ENCODE measurements around the gene GSTM4. TPM values are rescaled to one million over a fixed set of nuclear protein-coding genes. Genes with fewer than 3 reads are reported as not detected.

Gene GSTM4
- polyA plus RNA-seq (2013, experiment 1 of 2) = 9.2 TPM
- 9.5 TPM for polyA plus RNA-seq (2013, experiment 2 of 2)

DNA sequence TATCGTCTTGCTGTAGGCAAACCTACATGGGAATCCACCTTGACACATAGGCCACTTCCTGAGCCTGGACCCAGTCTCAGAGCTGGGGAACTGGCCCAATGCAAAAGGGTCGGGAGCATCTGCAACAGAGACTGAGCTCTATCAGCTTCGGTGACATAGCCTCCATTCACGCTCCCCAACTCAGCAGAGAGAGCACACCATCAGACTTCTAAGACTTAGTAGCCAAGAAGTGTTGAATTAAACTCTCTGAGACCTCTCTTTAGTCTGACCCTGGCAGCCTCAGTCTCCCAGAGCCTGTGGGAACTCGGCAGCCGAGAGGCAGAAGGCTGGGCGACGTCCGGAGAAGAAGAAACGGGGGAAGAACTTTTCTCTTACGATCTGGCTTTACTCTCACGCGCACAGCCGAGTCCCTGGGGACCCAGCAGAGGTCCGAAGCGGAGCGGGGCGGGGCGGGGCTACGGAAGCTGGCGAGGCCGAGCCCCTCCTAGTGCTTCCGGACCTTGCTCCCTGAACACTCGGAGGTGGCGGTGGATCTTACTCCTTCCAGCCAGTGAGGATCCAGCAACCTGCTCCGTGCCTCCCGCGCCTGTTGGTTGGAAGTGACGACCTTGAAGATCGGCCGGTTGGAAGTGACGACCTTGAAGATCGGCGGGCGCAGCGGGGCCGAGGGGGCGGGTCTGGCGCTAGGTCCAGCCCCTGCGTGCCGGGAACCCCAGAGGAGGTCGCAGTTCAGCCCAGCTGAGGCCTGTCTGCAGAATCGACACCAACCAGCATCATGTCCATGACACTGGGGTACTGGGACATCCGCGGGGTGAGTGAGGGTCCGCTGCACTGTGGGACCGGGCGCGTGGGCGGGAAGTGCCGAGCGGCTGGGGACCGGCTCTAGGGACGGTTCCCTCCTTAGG is at the start of gene GSTM4:
Gene GSTM4 (plus strand): TSS at position 485 of the 905 bp plus-strand sequence. CDS start 291 bp downstream, at position 776.
- no peaks in the 10 kb centered on the region for H3K36me3 ChIP-seq (ENCODE audit: control insufficient read depth, insufficient read depth, low read length)
- peaks cover 2% of the 10 kb centered on the region for H3K4me1 ChIP-seq (ENCODE audit: control insufficient read depth, low read depth, low read length)
- peak within 1 kb of the TSS; percentile 70 for H3K4me3 ChIP-seq (ENCODE audit: low read length)
- no peak within 1 kb of the TSS for H2BK5ac ChIP-seq (ENCODE audit: low read length)
- H3K4me2 ChIP-seq (ENCODE audit: low read length) = peak within 1 kb of the TSS; percentile 90
- no peak within 1 kb of the TSS for H4K8ac ChIP-seq (ENCODE audit: low read depth, low read length)
- no peak within 1 kb of the TSS for H3K27ac ChIP-seq (ENCODE audit: low read depth, low read length)
- peak within 1 kb of the TSS; percentile 91 for H3K56ac ChIP-seq (ENCODE audit: low read length)
- no peak within 1 kb of the TSS for H2AK5ac ChIP-seq (ENCODE audit: low read length)
- no peak within 1 kb of the TSS for H3K4ac ChIP-seq (ENCODE audit: low read depth, low read length)
- DNase-seq = peak; percentile 85
- peaks cover 3% of the 10 kb centered on the region for H3K27me3 ChIP-seq (ENCODE audit: insufficient read depth, low read length, poor library complexity)
- no peak within 1 kb of the TSS for H2BK15ac ChIP-seq (replicated peaks; ENCODE audit: low read depth)
- H2BK120ac ChIP-seq (ENCODE audit: low read depth, low read length) = no peak within 1 kb of the TSS
- H3K18ac ChIP-seq (ENCODE audit: low read length) = no peak within 1 kb of the TSS
- no peaks in the 10 kb centered on the region for H3K79me2 ChIP-seq (ENCODE audit: control insufficient read depth, insufficient read depth, low read length)
- WGBS (ENCODE audit: extremely low coverage, insufficient coverage, low lambda C conversion rate) = no CpG with 5 or more reads among the region's 54 CpGs
- H3K9ac ChIP-seq (ENCODE audit: low read length) = peak within 1 kb of the TSS; percentile 78
- no peak within 1 kb of the TSS for H4K5ac ChIP-seq (ENCODE audit: low read length)
- H3K23ac ChIP-seq (ENCODE audit: low read length) = no peak within 1 kb of the TSS
- no peaks in the 10 kb centered on the region for H3K79me1 ChIP-seq (ENCODE audit: low read length)

DNA sequence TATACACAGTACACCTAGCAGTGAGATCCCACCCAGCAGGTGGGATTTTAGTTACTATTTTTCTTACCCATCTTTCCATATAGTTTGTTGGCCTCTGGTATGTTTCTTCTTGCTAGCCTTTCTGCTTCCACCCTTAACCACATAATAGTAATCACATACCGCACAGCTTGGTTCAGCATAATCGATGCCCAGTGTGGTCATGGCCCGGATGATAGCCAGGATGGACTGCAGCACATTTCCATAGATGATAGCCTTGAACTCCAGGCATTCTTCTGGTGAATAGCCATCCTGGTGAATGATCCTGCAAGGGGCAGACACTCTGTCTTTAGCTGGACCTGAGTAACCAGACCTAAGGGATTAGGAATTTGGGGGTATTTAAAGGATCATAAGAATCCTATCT is 46.0 kb upstream of the GSTM4 start:
- Histone ChIP-seq H2BK120ac (ENCODE audit: low read depth, low read length) (no peak overlapping the region), H3K4me3 (ENCODE audit: low read length) (no peak overlapping the region), H3K4me1 (ENCODE audit: control insufficient read depth, low read depth, low read length) (peaks cover 3% of the 10 kb centered on the region), H3K27ac (ENCODE audit: low read depth, low read length) (no peak overlapping the region), H3K27me3 (ENCODE audit: insufficient read depth, low read length, poor library complexity) (no peaks in the 10 kb centered on the region), H2BK5ac (ENCODE audit: low read length) (no peak overlapping the region), H3K79me1 (ENCODE audit: low read length) (no peaks in the 10 kb centered on the region), H2BK15ac (replicated peaks; ENCODE audit: low read depth) (no peak overlapping the region), H3K9ac (ENCODE audit: low read length) (no peak overlapping the region), H2AK5ac (ENCODE audit: low read length) (no peak overlapping the region), H3K79me2 (ENCODE audit: control insufficient read depth, insufficient read depth, low read length) (no peaks in the 10 kb centered on the region), H3K4ac (ENCODE audit: low read depth, low read length) (no peak overlapping the region), H3K56ac (ENCODE audit: low read length) (no peak overlapping the region), H4K8ac (ENCODE audit: low read depth, low read length) (no peak overlapping the region), H4K5ac (ENCODE audit: low read length) (no peak overlapping the region), H3K18ac (ENCODE audit: low read length) (no peak overlapping the region), H3K23ac (ENCODE audit: low read length) (no peak overlapping the region), H3K36me3 (ENCODE audit: control insufficient read depth, insufficient read depth, low read length) (no peaks in the 10 kb centered on the region), H3K4me2 (ENCODE audit: low read length) (no peak overlapping the region)
- no peak for DNase-seq
- no CpG with 5 or more reads among the region's 3 CpGs for WGBS (ENCODE audit: extremely low coverage, insufficient coverage, low lambda C conversion rate)

DNA sequence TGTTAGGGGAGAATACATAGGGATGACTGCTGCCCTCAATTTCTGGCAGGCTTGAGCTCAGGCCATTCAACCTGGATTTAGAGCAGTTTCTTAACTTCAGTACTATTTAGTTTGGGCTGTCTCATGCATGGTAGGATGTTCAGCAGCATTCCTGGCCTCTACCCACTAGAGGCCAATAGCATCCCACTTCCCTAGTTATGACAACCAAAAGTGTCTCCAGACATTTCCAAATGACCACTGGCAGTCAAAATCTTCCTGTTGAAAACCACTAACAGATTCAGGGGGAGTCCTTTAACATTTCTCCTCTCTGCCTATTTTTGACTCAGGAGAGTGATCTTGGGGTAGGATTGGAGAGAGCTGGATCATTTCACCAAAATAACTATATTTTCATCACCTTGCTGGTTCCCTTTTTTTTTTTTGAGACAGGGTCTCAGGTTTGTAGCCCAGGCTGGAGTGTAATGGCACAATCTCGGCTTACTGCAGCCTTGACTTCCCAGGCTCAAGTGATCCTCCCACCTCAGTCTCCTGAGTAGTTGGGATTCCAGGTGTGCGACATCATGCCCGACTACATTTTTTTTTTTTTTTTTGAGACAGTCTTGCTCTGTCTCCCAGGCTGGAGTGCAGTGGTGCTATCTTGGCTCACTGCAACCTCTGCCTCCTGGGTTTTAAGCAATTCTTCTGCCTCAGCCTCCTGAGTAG is 45.1 kb upstream of the GSTM4 start:
- Histone ChIP-seq H4K8ac (ENCODE audit: low read depth, low read length) (no peak overlapping the region), H3K18ac (ENCODE audit: low read length) (no peak overlapping the region), H3K4me1 (ENCODE audit: control insufficient read depth, low read depth, low read length) (peaks cover 3% of the 10 kb centered on the region), H3K4ac (ENCODE audit: low read depth, low read length) (no peak overlapping the region), H3K56ac (ENCODE audit: low read length) (no peak overlapping the region), H3K79me1 (ENCODE audit: low read length) (no peaks in the 10 kb centered on the region), H3K27me3 (ENCODE audit: insufficient read depth, low read length, poor library complexity) (no peaks in the 10 kb centered on the region), H4K5ac (ENCODE audit: low read length) (no peak overlapping the region), H3K9ac (ENCODE audit: low read length) (no peak overlapping the region), H2BK120ac (ENCODE audit: low read depth, low read length) (no peak overlapping the region), H3K27ac (ENCODE audit: low read depth, low read length) (no peak overlapping the region), H3K4me3 (ENCODE audit: low read length) (no peak overlapping the region), H2BK5ac (ENCODE audit: low read length) (no peak overlapping the region), H2AK5ac (ENCODE audit: low read length) (no peak overlapping the region), H3K36me3 (ENCODE audit: control insufficient read depth, insufficient read depth, low read length) (no peaks in the 10 kb centered on the region), H2BK15ac (replicated peaks; ENCODE audit: low read depth) (no peak overlapping the region), H3K23ac (ENCODE audit: low read length) (no peak overlapping the region), H3K79me2 (ENCODE audit: control insufficient read depth, insufficient read depth, low read length) (no peaks in the 10 kb centered on the region), H3K4me2 (ENCODE audit: low read length) (no peak overlapping the region)
- WGBS (ENCODE audit: extremely low coverage, insufficient coverage, low lambda C conversion rate) = no CpG with 5 or more reads among the region's 3 CpGs
- peak; percentile 88 for DNase-seq

DNA sequence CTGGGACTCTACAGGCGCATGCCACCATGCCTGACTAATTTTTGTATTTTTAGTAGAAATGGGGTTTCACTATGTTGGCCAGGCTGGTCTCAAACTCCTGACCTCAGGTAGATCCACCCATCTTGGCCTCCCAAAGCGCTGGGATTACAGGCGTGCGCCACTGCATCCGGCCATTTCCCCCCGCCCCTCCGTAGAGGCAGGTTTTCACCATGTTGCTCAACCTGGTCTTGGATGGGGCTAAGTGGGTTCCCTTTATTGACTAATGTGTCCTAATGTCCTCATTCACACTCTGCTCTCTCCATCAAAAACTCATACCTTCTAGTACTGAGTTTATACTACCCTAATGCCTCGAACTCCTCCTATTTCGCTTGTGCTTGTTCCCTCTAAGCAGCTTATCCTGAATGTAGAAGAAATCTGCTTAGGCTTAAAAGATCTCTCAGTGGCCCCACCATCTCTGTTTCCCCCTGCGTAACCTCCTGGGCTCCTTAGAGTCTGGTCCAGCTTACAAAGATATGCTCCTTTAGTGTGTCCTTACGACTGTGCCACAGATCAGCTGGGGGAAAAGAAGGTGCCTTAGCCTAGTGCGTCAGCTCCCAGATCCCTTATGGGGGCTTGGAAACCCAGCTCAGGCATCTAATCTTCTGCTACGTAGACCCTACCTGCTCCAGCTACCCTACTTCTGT is 44.5 kb upstream of the GSTM4 start:
- Histone ChIP-seq H4K8ac (ENCODE audit: low read depth, low read length) (no peak overlapping the region), H2BK120ac (ENCODE audit: low read depth, low read length) (no peak overlapping the region), H3K4ac (ENCODE audit: low read depth, low read length) (no peak overlapping the region), H3K27ac (ENCODE audit: low read depth, low read length) (no peak overlapping the region), H3K79me2 (ENCODE audit: control insufficient read depth, insufficient read depth, low read length) (no peaks in the 10 kb centered on the region), H2BK5ac (ENCODE audit: low read length) (no peak overlapping the region), H3K9ac (ENCODE audit: low read length) (no peak overlapping the region), H3K27me3 (ENCODE audit: insufficient read depth, low read length, poor library complexity) (no peaks in the 10 kb centered on the region), H2AK5ac (ENCODE audit: low read length) (no peak overlapping the region), H2BK15ac (replicated peaks; ENCODE audit: low read depth) (no peak overlapping the region), H3K4me3 (ENCODE audit: low read length) (no peak overlapping the region), H3K4me1 (ENCODE audit: control insufficient read depth, low read depth, low read length) (peaks cover 3% of the 10 kb centered on the region), H3K36me3 (ENCODE audit: control insufficient read depth, insufficient read depth, low read length) (no peaks in the 10 kb centered on the region), H3K4me2 (ENCODE audit: low read length) (no peak overlapping the region), H3K56ac (ENCODE audit: low read length) (no peak overlapping the region), H3K23ac (ENCODE audit: low read length) (no peak overlapping the region), H3K18ac (ENCODE audit: low read length) (no peak overlapping the region), H3K79me1 (ENCODE audit: low read length) (no peaks in the 10 kb centered on the region), H4K5ac (ENCODE audit: low read length) (no peak overlapping the region)
- no CpG with 5 or more reads among the region's 13 CpGs for WGBS (ENCODE audit: extremely low coverage, insufficient coverage, low lambda C conversion rate)
- DNase-seq = no peak

DNA sequence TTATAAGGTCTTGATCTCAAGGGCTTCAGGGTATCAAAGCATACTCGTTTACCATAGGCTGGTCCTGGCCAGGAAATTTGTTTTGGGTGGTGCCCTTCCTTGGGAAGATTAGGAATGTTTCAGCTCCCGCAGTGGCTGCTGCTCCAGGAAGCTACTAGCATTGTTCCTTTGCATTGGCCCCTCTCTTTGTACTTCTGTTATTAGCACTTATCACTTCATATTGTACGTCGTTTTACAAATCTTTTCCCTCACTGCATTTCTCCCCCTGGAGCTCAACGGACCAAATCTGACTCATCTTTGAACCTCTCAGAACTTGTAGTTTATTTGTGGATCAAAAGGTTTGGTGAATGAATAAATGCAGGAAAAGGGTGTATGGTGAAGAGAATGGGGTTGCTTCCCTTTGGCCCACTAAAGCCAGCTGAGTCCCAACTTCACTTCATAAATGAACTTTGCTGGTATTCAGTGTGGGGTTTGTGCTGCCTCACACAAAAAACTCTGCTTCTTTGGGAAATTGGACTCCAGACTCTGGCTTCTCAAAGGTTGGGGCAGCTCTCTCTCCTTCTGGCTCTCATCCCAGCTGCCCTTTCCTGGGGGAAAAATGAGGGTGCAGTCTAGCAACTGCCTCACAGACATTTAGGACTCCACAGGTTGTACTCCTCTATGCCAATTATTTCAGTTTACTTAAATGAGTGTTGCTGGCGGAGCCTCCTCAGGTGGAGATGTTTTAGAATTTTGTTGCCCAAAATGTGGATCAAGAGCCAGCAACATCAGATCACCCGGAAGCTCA is 42.3 kb upstream of the GSTM4 start:
- Histone ChIP-seq H3K23ac (ENCODE audit: low read length) (no peak overlapping the region), H3K4me3 (ENCODE audit: low read length) (no peak overlapping the region), H4K5ac (ENCODE audit: low read length) (no peak overlapping the region), H3K9ac (ENCODE audit: low read length) (no peak overlapping the region), H3K27ac (ENCODE audit: low read depth, low read length) (no peak overlapping the region), H2BK120ac (ENCODE audit: low read depth, low read length) (no peak overlapping the region), H2BK5ac (ENCODE audit: low read length) (no peak overlapping the region), H3K4me2 (ENCODE audit: low read length) (no peak overlapping the region), H3K4me1 (ENCODE audit: control insufficient read depth, low read depth, low read length) (peaks cover 5% of the 10 kb centered on the region), H2BK15ac (replicated peaks; ENCODE audit: low read depth) (no peak overlapping the region), H3K79me2 (ENCODE audit: control insufficient read depth, insufficient read depth, low read length) (no peaks in the 10 kb centered on the region), H3K79me1 (ENCODE audit: low read length) (no peaks in the 10 kb centered on the region), H3K36me3 (ENCODE audit: control insufficient read depth, insufficient read depth, low read length) (no peaks in the 10 kb centered on the region), H3K56ac (ENCODE audit: low read length) (no peak overlapping the region), H3K4ac (ENCODE audit: low read depth, low read length) (no peak overlapping the region), H2AK5ac (ENCODE audit: low read length) (no peak overlapping the region), H3K27me3 (ENCODE audit: insufficient read depth, low read length, poor library complexity) (no peaks in the 10 kb centered on the region), H4K8ac (ENCODE audit: low read depth, low read length) (no peak overlapping the region), H3K18ac (ENCODE audit: low read length) (no peak overlapping the region)
- no peak for DNase-seq
- WGBS (ENCODE audit: extremely low coverage, insufficient coverage, low lambda C conversion rate) = no CpG with 5 or more reads among the region's 7 CpGs

Measured in mesendoderm (in vitro differentiated cells).